Neutrophil (primary cell): ENCODE measurements around the gene CFAP92.

Experiments
- H3K27ac ChIP-seq: fragments of 200-600 bp; sonication (generic); 2 replicates; pipeline ENCODE4 v1.5.1; 2016; ENCODE audit warnings: mild to moderate bottlenecking, moderate library complexity
- H3K27me3 ChIP-seq: fragments of 200-600 bp; sonication (generic); 2 replicates; pipeline ENCODE4 v1.6.0; 2016; ENCODE audit warnings: mild to moderate bottlenecking
- H3K36me3 ChIP-seq: fragments of 200-600 bp; sonication (generic); 2 replicates; pipeline ENCODE4 v1.5.1; 2017
- H3K4me1 ChIP-seq, 2 experiments: fragments of 200-600 bp in 1 of 2; sonication (generic) in 1 of 2; 1 replicate in 1 of 2; 2 replicates in 1 of 2; pipeline versions ENCODE4 v1.5.1 to v1.6.1; 2013 to 2016; ENCODE audit warnings: low read depth in 1 of 2, low read length in 1 of 2, mild to moderate bottlenecking in 1 of 2, moderate library complexity in 1 of 2; ENCODE audit not compliant: control insufficient read depth in 1 of 2, insufficient read depth in 1 of 2
- H3K4me3 ChIP-seq, 2 experiments: fragments of 200-600 bp in 1 of 2; sonication (generic) in 1 of 2; 1 replicate in 1 of 2; 2 replicates in 1 of 2; pipeline ENCODE4 v1.5.1; 2013 to 2016; ENCODE audit warnings: low read depth in 1 of 2, low read length in 1 of 2, mild to moderate bottlenecking in 1 of 2, moderate library complexity in 1 of 2
- H3K9me3 ChIP-seq: fragments of 200-600 bp; sonication (generic); 2 replicates; pipeline ENCODE4 v1.5.1; 2016
- TF ChIP-seq, protein P1 (sequence below): fragments of 200-600 bp; sonication (generic); IDR thresholded peaks from 2 replicates; pipeline ENCODE4 v1.5.1; 2016; ENCODE audit warnings: antibody characterized with exemption

Gene CFAP92

DNA sequence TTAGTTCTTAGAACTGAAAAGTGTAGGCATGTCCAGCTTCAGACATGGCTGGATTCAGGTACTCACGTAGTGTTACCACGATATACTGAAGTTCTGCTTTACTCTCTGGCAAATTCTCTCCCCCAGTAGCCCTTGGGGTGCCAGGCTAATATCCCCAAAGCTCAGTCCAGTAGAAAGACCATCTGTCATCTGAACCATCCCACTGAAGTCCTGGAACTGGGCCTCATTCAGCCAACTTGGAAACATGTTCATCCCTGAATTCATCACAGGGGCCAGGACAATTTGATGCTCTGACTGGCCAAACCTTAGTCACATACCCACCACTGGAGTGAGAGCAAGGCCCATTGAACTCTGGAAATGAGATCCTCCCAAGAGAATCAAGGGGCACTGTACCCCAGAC lies 15.4 kb upstream of the CFAP92 start:
- Histone ChIP-seq H3K4me3 (no peak overlapping the region), H3K36me3 (no peaks in the 10 kb centered on the region), H3K9me3 (no peaks in the 10 kb centered on the region), H3K4me1 (no peaks in the 10 kb centered on the region), H3K27me3 (peaks cover 18% of the 10 kb centered on the region), H3K27ac (no peak overlapping the region)
- TF ChIP-seq, protein P1, sequence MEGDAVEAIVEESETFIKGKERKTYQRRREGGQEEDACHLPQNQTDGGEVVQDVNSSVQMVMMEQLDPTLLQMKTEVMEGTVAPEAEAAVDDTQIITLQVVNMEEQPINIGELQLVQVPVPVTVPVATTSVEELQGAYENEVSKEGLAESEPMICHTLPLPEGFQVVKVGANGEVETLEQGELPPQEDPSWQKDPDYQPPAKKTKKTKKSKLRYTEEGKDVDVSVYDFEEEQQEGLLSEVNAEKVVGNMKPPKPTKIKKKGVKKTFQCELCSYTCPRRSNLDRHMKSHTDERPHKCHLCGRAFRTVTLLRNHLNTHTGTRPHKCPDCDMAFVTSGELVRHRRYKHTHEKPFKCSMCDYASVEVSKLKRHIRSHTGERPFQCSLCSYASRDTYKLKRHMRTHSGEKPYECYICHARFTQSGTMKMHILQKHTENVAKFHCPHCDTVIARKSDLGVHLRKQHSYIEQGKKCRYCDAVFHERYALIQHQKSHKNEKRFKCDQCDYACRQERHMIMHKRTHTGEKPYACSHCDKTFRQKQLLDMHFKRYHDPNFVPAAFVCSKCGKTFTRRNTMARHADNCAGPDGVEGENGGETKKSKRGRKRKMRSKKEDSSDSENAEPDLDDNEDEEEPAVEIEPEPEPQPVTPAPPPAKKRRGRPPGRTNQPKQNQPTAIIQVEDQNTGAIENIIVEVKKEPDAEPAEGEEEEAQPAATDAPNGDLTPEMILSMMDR: no peak

- no peak overlapping the region for H3K4me3 ChIP-seq
- peaks cover 32% of the 10 kb centered on the region for H3K27me3 ChIP-seq
- no peak overlapping the region for H3K27ac ChIP-seq
- H3K9me3 ChIP-seq: no peaks in the 10 kb centered on the region
- TF ChIP-seq, protein P1: no peak
- H3K36me3 ChIP-seq: no peaks in the 10 kb centered on the region
- peaks cover 8 to 12% of the 10 kb centered on the region in 2 experiments for H3K4me1 ChIP-seq
These were observed 13.9 kb upstream of the CFAP92 start for GRCh38 chr3:129007792-129008191.

GRCh38 chr3:129006864-129007263 lies 13.0 kb upstream of the CFAP92 start:
- no peak overlapping the region for H3K27ac ChIP-seq
- peaks cover 13 to 19% of the 10 kb centered on the region in 2 experiments for H3K4me1 ChIP-seq
- H3K4me3 ChIP-seq: no peak overlapping the region
- H3K9me3 ChIP-seq: no peaks in the 10 kb centered on the region
- TF ChIP-seq, protein P1: no peak
- H3K27me3 ChIP-seq: peaks cover 42% of the 10 kb centered on the region
- H3K36me3 ChIP-seq: no peaks in the 10 kb centered on the region

GRCh38 chr3:129005526-129006303 lies 11.8 kb upstream of the CFAP92 start:
- H3K4me3 ChIP-seq: no peak overlapping the region
- peaks cover 53% of the 10 kb centered on the region for H3K27me3 ChIP-seq
- H3K4me1 ChIP-seq: peaks cover 22 to 29% of the 10 kb centered on the region in 2 experiments
- no peaks in the 10 kb centered on the region for H3K9me3 ChIP-seq
- TF ChIP-seq, protein P1: no peak
- H3K36me3 ChIP-seq: no peaks in the 10 kb centered on the region
- H3K27ac ChIP-seq: no peak overlapping the region

DNA sequence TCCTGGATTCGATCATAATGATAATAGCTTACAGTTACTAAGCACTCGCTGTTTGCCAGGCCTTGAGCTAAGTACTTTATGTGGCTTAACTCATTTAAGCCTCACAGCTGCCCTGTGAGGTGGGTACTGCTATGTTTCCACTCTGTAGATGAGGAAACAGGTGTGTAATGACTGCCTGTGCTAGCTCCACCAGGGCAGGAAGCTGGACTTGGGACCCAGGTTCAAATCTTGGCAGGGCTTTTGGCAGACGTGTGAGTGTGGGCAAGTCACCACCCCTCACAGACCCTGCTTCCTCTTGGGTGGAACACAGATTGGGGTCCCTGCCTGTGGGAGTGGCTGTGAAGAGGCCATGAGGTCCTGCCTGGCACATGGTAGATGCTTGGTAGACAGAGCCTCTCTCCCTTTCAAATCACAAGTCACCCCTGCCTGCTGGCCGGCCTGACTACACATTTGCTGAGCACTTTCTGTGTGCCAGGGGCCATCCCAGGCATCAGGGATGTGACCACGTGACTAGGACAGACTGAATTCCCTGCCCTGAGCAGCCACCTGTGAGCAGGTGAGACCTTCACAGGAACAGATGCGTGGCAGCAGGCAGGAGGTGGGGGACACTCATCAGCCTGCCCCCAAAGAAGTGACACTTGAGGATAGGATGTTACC lies 10.9 kb upstream of the CFAP92 start:
- H3K36me3 ChIP-seq: no peaks in the 10 kb centered on the region
- TF ChIP-seq, protein P1: no peak
- H3K27me3 ChIP-seq: peaks cover 63% of the 10 kb centered on the region
- no peak overlapping the region for H3K4me3 ChIP-seq
- peaks cover 22 to 29% of the 10 kb centered on the region in 2 experiments for H3K4me1 ChIP-seq
- no peak overlapping the region for H3K27ac ChIP-seq
- H3K9me3 ChIP-seq: no peaks in the 10 kb centered on the region
